HG03159 (cell line): ENCODE data around the gene DOLPP1.
A peak's percentile ranks its signal among the peaks of the same experiment; 100 is the strongest.
"Not testable (repeated sequence)": the region's sequence is repeated elsewhere in the genome, so short reads cannot be mapped to it uniquely, and the experiment has no call there.

Experiments
- ATAC-seq: cut with Tn5 transposase; IDR thresholded peaks from one replicate; pipeline ENCODE4 v1.9.1; 2021; ENCODE audit warnings: mild to moderate bottlenecking, moderate library complexity; ENCODE audit not compliant: unreplicated experiment

The DOLPP1 gene

GRCh38 chr9:129109952-129110739 is 29.2 kb downstream of the DOLPP1 start:
- ATAC-seq = no peak

- ATAC-seq = peak; percentile 77
These were observed 30.0 kb downstream of the DOLPP1 start, which contains the start of the genes CRAT and PTPA for GRCh38 chr9:129110740-129111527. Gene CRAT, minus strand, starts transcription at chr9:129110793. Its CDS starts 284 bp downstream, at chr9:129110509. Gene PTPA, plus strand, starts transcription at chr9:129111415. Its CDS starts 186 bp downstream, at chr9:129111601.

GRCh38 chr9:129111528-129112151 is 30.7 kb downstream of the DOLPP1 start:
- ATAC-seq = no peak

DNA sequence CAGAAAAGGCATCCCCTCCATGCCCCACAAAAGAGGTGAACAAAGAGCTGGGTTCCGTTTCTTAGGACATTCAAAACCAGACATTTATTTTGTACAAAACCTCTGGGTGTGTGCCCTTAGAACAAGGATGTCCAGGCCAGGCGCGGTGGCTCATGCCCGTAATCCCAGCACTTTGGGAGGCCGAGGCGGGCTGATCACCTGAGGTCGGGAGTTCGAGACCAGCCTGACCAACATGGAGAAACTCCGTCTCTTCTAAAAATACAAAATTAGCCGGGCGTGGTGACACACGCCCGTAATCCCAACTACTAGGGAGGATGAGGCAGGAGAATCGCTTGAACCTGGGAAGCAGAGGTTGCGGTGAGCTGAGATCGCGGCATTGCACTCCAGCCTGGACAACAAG is 31.6 kb downstream of the DOLPP1 start:
- ATAC-seq = not testable (repeated sequence)

DNA sequence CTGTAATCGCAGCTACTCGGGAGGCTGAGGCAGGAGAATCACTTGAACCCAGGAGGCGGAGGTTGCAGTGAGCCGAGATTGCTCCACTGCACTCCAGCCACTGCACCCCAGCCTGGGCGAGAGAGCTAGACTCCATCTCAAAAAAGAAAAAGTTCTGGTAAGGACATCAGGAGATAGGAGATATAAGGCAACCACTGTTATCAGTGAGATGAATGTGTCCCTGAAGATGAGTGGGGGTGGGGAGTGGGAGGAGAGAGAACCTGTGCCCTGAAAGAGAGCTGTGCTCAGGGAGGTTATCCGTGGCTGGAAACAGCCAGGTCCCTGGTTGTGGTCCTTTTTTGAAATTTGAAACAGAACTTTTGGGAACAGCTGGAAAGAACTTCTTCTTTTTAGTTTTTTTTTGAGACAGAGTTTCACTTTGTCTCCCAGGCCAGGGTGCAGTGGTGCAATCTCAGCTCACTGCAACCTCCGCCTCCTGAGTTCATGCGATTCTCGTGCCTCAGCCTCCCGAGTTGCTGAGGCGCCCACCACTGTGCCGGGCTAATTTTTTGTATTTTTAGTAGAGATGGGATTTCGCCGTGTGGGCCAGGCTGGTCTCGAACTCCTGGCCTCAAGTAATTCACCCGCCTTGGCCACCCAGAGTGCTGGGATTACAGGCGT is 32.9 kb downstream of the DOLPP1 start:
- ATAC-seq = no peak

GRCh38 chr9:129118799-129119198 is 37.9 kb downstream of the DOLPP1 start:
- no peak for ATAC-seq

- ATAC-seq = no peak
These were observed 40.6 kb downstream of the DOLPP1 start for GRCh38 chr9:129121483-129121882.

GRCh38 chr9:129122133-129122532 is 41.2 kb downstream of the DOLPP1 start:
- no peak for ATAC-seq

- not testable (repeated sequence) for ATAC-seq
These were observed 42.1 kb downstream of the DOLPP1 start for GRCh38 chr9:129122976-129123375.

GRCh38 chr9:129124506-129125069 is 43.7 kb downstream of the DOLPP1 start:
- no peak for ATAC-seq

GRCh38 chr9:129125478-129125877 is 44.6 kb downstream of the DOLPP1 start:
- ATAC-seq = no peak

DNA sequence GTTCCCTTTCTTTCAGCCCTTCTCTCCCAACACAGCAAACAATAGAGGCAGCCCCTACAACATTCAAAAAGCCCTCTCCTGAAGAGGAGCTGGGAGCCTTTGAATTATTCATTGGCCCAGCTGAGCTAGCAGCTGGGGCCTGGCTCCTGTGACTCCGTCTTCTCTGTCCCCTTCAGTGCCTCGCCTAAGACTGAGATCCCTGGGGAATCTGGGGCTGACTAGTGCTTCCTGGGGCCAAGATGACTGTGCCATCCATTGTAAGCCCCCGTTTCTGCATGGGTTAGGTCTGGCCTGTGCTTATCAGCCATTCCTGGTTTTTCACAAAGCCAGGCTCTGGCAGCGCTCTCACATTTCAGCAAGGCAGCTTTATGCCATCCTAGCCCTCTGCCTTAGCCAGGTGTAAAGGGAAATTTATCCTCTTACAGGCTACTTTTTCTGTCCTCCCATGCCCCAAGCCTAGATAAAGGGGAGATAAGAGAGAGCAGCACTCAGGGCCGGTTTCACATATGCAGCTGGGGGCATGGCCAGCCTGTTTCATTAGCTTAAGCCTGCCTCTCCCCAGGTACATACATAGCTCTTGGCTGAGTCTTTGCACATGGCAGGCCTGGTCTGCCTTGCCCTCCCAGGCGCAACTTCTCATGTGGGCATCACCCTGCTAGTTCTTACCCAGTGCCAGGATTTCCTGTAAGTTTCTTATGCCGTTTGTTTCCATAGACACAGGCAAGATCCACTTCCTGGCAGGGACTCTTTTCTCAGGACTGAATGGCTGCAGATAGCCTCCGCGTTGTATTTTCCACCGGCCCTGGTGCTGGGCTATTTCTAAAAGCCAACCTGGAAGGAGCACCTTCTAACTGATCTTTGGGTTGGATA is 46.1 kb downstream of the DOLPP1 start:
- no peak for ATAC-seq

DNA sequence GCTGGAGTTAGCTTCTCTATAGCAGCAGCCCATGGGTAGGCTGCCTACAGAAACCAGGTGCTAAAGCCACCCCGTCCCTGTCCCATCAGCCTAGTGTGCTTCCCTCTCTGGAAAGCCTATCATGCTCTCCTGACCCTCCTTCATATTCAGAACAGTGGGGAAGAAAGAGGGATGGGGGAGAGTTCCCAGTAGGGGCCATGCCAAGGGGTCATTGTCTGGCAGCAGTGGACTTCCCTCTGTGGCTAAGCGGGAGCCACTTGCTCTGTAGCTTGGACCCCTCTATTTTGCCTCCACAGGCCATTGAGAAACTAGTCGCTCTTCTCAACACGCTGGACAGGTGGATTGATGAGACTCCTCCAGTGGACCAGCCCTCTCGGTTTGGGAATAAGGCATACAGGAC is 47.8 kb downstream of the DOLPP1 start:
- no peak for ATAC-seq

- ATAC-seq = not testable (repeated sequence)
These were observed 49.4 kb downstream of the DOLPP1 start for GRCh38 chr9:129130271-129130670.

- ATAC-seq = no peak
These were observed 49.9 kb downstream of the DOLPP1 start for GRCh38 chr9:129130791-129131190.

DNA sequence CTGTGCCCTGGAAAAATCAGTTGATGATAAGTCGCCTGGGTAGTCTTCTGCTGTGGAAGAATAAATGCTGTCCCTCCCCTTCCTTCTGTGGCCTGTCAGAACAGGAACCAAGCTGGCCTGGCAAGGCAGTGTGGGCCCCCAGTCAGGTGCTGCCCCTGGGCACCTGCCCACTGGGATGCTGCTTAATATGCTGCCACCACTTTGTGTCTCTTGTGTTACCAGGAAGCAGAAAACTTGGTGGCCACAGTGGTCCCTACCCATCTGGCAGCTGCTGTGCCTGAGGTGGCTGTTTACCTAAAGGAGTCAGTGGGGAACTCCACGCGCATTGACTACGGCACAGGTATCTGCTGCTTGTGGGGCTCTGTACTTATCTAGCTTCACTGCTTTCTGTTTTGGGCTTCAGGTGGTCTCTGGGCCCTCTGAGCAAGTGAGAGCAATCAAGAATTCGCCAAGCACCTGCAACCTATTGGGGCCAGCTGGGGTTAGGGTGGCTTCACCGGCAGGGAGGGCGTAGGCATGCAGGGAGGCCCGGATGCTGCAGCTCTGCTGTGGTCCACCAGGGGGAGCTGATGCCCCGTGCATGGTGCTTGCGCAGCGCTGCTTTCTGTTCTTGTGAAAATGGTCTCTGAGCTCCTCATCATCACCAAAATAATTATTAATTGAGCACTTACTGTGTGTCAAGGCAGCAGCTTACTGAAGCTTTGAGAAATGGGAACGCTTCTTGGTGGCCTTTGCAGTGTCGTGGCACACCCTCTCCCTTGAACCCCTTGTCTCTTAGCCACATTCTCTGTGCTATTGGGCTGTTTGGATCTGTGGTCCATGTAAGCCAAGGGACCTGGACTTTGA is 50.6 kb downstream of the DOLPP1 start:
- ATAC-seq = peak; percentile 60

- no peak for ATAC-seq
These were observed 52.2 kb downstream of the DOLPP1 start for GRCh38 chr9:129133082-129133481.

DNA sequence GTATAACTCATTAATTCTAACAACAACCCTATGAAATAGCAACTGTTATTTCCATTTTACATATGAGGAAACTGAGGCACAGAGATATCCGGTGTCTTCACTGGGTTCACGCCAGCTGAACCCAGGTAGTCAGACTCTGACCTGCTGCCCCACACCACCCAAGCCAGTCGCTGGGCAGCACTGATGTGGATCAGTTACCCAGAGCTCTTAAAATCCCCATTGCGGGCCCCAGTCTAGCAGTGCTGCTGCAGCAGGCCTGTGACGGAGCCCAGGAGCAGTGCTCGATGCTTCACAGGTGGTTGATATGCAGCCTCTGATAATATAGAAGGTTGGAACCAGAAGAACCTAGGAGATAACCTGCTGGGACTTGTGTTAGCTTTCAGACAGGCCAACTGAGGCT is 54.6 kb downstream of the DOLPP1 start:
- ATAC-seq = no peak
